SK-N-SH (cell line): ENCODE measurements around the gene RBM33. TPM values are rescaled to one million over a fixed set of nuclear protein-coding genes. Genes with fewer than 3 reads are reported as not detected.

Experiments used
- CTCF ChIA-PET: fragments of 300-600, 350-600 bp; formaldehyde crosslinking; extraction: SDS; loops from one replicate; lab custom pipeline; 2021; lab: Yijun Ruan, JAX
- POLR2A ChIA-PET: fragments of 350-600 bp; sonication (Branson Sonifier 250); formaldehyde crosslinking; extraction: SDS; loops from one replicate; lab custom pipeline; 2020; ENCODE audit warnings: antibody characterized with exemption, inconsistent platforms; lab: Yijun Ruan, JAX
- DNase-seq: peaks from one replicate; pipeline ENCODE4 v3.0.0; 2012
- H2AFZ ChIP-seq: fragments of 200-600 bp; sonication (generic); 2 replicates; pipeline ENCODE4 v1.8.1; 2016; ENCODE audit warnings: antibody characterized with exemption, mild to moderate bottlenecking, low read depth
- H3F3A ChIP-seq: fragments of 200-600 bp; sonication (generic); replicated peaks from 2 replicates; pipeline ENCODE3; 2016; ENCODE audit warnings: antibody characterized with exemption, mild to moderate bottlenecking; ENCODE audit not compliant: insufficient read depth
- H3K27ac ChIP-seq, 2 experiments: fragments of 200-500 bp in 1 of 2; fragments of 200-600 bp in 1 of 2; sonication (Bioruptor generic) in 1 of 2; sonication (generic), shearing (Covaris generic) in 1 of 2; 2 replicates each; pipeline versions ENCODE4 v1.5.1 to v1.6.1; 2014 to 2016; ENCODE audit warnings: low read depth in 2 of 2, inconsistent platforms in 1 of 2, low read length in 1 of 2, mild to moderate bottlenecking in 1 of 2, mixed read lengths in 1 of 2
- H3K27me3 ChIP-seq: fragments of 200-600 bp; sonication (generic), shearing (Covaris generic); 2 replicates; pipeline ENCODE4 v1.6.1; 2016; ENCODE audit warnings: mixed run types; ENCODE audit not compliant: insufficient read depth
- H3K36me3 ChIP-seq, 2 experiments: fragments of 200-500 bp in 1 of 2; fragments of 200-600 bp in 1 of 2; sonication (Bioruptor generic) in 1 of 2; sonication (generic) in 1 of 2; replicated peaks in 1 of 2; 2 replicates each; pipeline versions ENCODE3 to v1.5.1; 2014 to 2016; ENCODE audit warnings: low read length in 1 of 2, mild to moderate bottlenecking in 1 of 2; ENCODE audit not compliant: insufficient read depth in 2 of 2, control insufficient read depth in 1 of 2
- H3K4me1 ChIP-seq, 2 experiments: fragments of 200-500 bp in 1 of 2; fragments of 200-600 bp in 1 of 2; sonication (Bioruptor generic) in 1 of 2; sonication (generic), shearing (Covaris generic) in 1 of 2; 2 replicates each; pipeline versions ENCODE4 v1.5.1 to v1.6.1; 2014 to 2016; ENCODE audit warnings: low read depth in 1 of 2, low read length in 1 of 2, mixed run types in 1 of 2; ENCODE audit not compliant: insufficient read depth in 2 of 2, control insufficient read depth in 1 of 2
- H3K4me2 ChIP-seq: fragments of 200-600 bp; sonication (generic), shearing (Covaris generic); 2 replicates; pipeline ENCODE4 v1.6.1; 2017; ENCODE audit warnings: mixed run types
- H3K4me3 ChIP-seq, 2 experiments: fragments of 200-500 bp in 1 of 2; fragments of 200-600 bp in 1 of 2; sonication (Bioruptor generic) in 1 of 2; sonication (generic), shearing (Covaris generic) in 1 of 2; 2 replicates each; pipeline versions ENCODE4 v1.5.1 to v1.8.1; 2014 to 2016; ENCODE audit warnings: low read depth in 2 of 2, inconsistent platforms in 1 of 2, low read length in 1 of 2, mild to moderate bottlenecking in 1 of 2, mixed read lengths in 1 of 2, moderate library complexity in 1 of 2
- H3K79me2 ChIP-seq: fragments of 200-600 bp; sonication (generic); 2 replicates; pipeline ENCODE4 v1.8.1; 2017; ENCODE audit warnings: mild to moderate bottlenecking; ENCODE audit not compliant: insufficient read depth
- H3K9ac ChIP-seq: fragments of 200-600 bp; sonication (generic); 2 replicates; pipeline ENCODE4 v1.6.1; 2017; ENCODE audit warnings: mixed run types
- H3K9me2 ChIP-seq: fragments of 200-600 bp; sonication (generic); 2 replicates; pipeline ENCODE4 v1.6.1; 2017; ENCODE audit warnings: mixed run types
- H3K9me3 ChIP-seq: fragments of 200-600 bp; sonication (generic); 2 replicates; pipeline ENCODE4 v1.6.1; 2017; ENCODE audit warnings: mixed run types, mild to moderate bottlenecking, moderate library complexity
- H4K20me1 ChIP-seq: fragments of 200-600 bp; sonication (generic); 2 replicates; pipeline ENCODE4 v1.6.1; 2017; ENCODE audit warnings: mild to moderate bottlenecking, mixed run types; ENCODE audit not compliant: insufficient read depth
- ELF1 ChIP-seq: IDR thresholded peaks from 2 replicates; pipeline ENCODE4 v1.4.0; 2012
- EP300 ChIP-seq, 2 experiments: IDR thresholded peaks; 2 replicates each; pipeline versions ENCODE4 v1.4.0 to v1.6.1; 2012; ENCODE audit warnings: borderline replicate concordance in 1 of 2, low read depth in 1 of 2, low read length in 1 of 2
- EZH2phosphoT487 ChIP-seq: fragments of 200-600 bp; sonication (generic); IDR thresholded peaks from 2 replicates; pipeline ENCODE4 v1.6.1; 2017; ENCODE audit warnings: low read depth, mixed run types, mild to moderate bottlenecking, antibody characterized with exemption, moderate library complexity, borderline replicate concordance
- FOSL2 ChIP-seq: IDR thresholded peaks from 2 replicates; pipeline ENCODE4 v1.4.0; 2012; ENCODE audit warnings: low read depth, mild to moderate bottlenecking, moderate library complexity, borderline replicate concordance
- FOXJ3 ChIP-seq: sonication (generic); formaldehyde crosslinking; IDR thresholded peaks from 2 replicates; pipeline ENCODE4 v1.5.1; 2020; ENCODE audit warnings: mild to moderate bottlenecking, missing genetic modification reagents
- GABPA ChIP-seq: IDR thresholded peaks from 2 replicates; pipeline ENCODE4 v1.4.0; 2012; ENCODE audit warnings: low read depth, mild to moderate bottlenecking
- GATA2 ChIP-seq: sonication (generic); formaldehyde crosslinking; IDR thresholded peaks from 2 replicates; pipeline ENCODE4 v1.5.0; 2020; ENCODE audit warnings: mild to moderate bottlenecking, missing genetic modification reagents
- MEF2A ChIP-seq: IDR thresholded peaks from 2 replicates; pipeline ENCODE4 v1.4.0; 2012; ENCODE audit warnings: low read depth, borderline replicate concordance
- MXI1 ChIP-seq: IDR thresholded peaks from 2 replicates; pipeline ENCODE4 v1.6.1; 2012; ENCODE audit warnings: mild to moderate bottlenecking, low read depth, low read length, improper control_type of control experiment
- NRF1 ChIP-seq: IDR thresholded peaks from 2 replicates; pipeline ENCODE4 v1.6.1; 2012; ENCODE audit warnings: low read depth, mild to moderate bottlenecking, low read length
- RCOR1 ChIP-seq: fragments of 150-350 bp; IDR thresholded peaks from 2 replicates; pipeline ENCODE4 v1.6.1; 2017; ENCODE audit warnings: antibody characterized with exemption, low read length
- RFX5 ChIP-seq: IDR thresholded peaks from 2 replicates; pipeline ENCODE4 v1.6.1; 2012; ENCODE audit warnings: mild to moderate bottlenecking, improper control_type of control experiment, low read length
- RXRA ChIP-seq: IDR thresholded peaks from 2 replicates; pipeline ENCODE4 v1.4.0; 2012; ENCODE audit warnings: low read depth, mild to moderate bottlenecking, borderline replicate concordance
- SIN3A ChIP-seq: IDR thresholded peaks from 2 replicates; pipeline ENCODE4 v1.6.1; 2012; ENCODE audit warnings: low read depth, mild to moderate bottlenecking, low read length, moderate library complexity, borderline replicate concordance
- SMC3 ChIP-seq: IDR thresholded peaks from 2 replicates; pipeline ENCODE4 v1.6.1; 2012; ENCODE audit warnings: low read depth, low read length, improper control_type of control experiment
- TAF1 ChIP-seq: IDR thresholded peaks from 2 replicates; pipeline ENCODE4 v1.6.1; 2012; ENCODE audit warnings: low read depth, mild to moderate bottlenecking, low read length, moderate library complexity, borderline replicate concordance
- TCF12 ChIP-seq: IDR thresholded peaks from 2 replicates; pipeline ENCODE4 v1.4.0; 2012
- WGBS: methylation state at CpG from one replicate; pipeline ENCODE4 v1.1.6; 2017; ENCODE audit warnings: low lambda C conversion rate; 5-methylcytosine and 5-hydroxymethylcytosine counted together
- polyA plus RNA-seq, 3 experiments: library from polyadenylated mRNA; depleted of rRNA; stranded (reverse); fragments of >200 nt; gene quantifications; 2 replicates each; pipeline ENCODE4 v1.2.3, GENCODE V29; 2012
- TF ChIP-seq, protein P1 (sequence below): fragments of 200-600 bp; sonication (generic); IDR thresholded peaks from 2 replicates; pipeline ENCODE4 v1.6.1; 2017; ENCODE audit warnings: antibody characterized with exemption, mild to moderate bottlenecking, moderate library complexity
- TF ChIP-seq, protein P2 (sequence below): IDR thresholded peaks from 2 replicates; pipeline ENCODE4 v1.4.0; 2012; ENCODE audit warnings: low read depth
- TF ChIP-seq, protein P3 (sequence below): IDR thresholded peaks from 2 replicates; pipeline ENCODE4 v1.6.1; 2012; ENCODE audit warnings: mild to moderate bottlenecking, low read depth, low read length, moderate library complexity

The RBM33 gene
- polyA plus RNA-seq, 1 of the 3 experiments (the other 2 are of a cell fraction): 13.8 TPM

DNA sequence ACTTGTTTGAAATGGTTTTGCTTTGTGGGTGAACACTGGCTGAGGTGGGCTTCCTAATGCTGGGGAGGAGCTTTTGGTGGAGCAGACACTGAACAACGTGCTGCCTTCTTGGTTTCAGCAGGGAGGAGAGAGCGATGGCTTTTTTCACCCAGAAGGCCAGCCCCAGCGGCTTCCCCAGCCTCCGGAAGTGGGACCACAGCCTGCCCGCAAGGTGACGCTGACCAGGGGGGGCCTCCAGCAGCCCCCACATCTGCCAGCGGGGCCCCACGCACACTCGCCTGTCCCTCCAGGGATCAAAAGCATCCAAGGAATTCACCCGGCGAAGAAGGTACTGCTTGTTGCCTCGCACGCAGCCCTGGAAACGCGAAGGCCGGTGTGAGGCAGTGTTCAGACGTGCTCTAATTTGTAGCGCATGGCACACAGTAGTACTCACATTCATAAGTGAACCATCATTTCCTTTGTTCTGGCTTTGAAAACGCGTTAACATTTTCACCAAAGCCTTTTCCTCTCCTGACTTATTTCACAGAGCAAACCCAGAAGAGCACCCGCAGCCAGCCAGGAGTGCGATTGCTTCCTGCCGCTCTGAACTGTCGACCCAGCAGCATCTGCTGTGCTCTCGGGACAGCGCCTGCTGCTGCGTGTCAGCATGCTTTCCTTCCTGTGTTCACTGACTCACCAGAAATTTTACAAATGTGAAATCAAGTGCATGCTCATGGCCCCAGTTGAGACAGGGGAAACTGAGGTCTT, 119.4 kb downstream of the RBM33 start:
- Histone ChIP-seq H3K4me3 (no peak overlapping the region), H3K9ac (no peak overlapping the region), H3K4me2 (no peak overlapping the region), H3K79me2 (peaks cover 38% of the 10 kb centered on the region; the same call in 1 of the 2 replicates), H3K9me2 (no peaks in the 10 kb centered on the region), H4K20me1 (peaks cover 54% of the 10 kb centered on the region), H3K36me3 (peaks cover 12 to 80% of the 10 kb centered on the region in 2 experiments)
- CTCF ChIA-PET: interaction anchor here (0.7 kb wide), 1 partner anchor 165 kb away, joined by 3 read pairs; no protein-coding TSS in a partner anchor
- DNase-seq: no peak
- TF ChIP-seq, protein P1, sequence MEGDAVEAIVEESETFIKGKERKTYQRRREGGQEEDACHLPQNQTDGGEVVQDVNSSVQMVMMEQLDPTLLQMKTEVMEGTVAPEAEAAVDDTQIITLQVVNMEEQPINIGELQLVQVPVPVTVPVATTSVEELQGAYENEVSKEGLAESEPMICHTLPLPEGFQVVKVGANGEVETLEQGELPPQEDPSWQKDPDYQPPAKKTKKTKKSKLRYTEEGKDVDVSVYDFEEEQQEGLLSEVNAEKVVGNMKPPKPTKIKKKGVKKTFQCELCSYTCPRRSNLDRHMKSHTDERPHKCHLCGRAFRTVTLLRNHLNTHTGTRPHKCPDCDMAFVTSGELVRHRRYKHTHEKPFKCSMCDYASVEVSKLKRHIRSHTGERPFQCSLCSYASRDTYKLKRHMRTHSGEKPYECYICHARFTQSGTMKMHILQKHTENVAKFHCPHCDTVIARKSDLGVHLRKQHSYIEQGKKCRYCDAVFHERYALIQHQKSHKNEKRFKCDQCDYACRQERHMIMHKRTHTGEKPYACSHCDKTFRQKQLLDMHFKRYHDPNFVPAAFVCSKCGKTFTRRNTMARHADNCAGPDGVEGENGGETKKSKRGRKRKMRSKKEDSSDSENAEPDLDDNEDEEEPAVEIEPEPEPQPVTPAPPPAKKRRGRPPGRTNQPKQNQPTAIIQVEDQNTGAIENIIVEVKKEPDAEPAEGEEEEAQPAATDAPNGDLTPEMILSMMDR: no peak
- TF ChIP-seq EZH2phosphoT487 (no peak), MEF2A (no peak), GABPA (no peak), FOSL2 (no peak), RCOR1 (no peak), TCF12 (no peak), NRF1 (no peak), RXRA (no peak), TAF1 (no peak), SIN3A (no peak), FOXJ3 (CRISPR knock-in tag) (no peak), SMC3 (no peak), ELF1 (no peak), RFX5 (no peak), EP300 (IDR thresholded peaks at IDR 0.05; ENCODE audit: borderline replicate concordance in 1 of 2, low read depth in 1 of 2, low read length in 1 of 2) (no peak), GATA2 (CRISPR knock-in tag) (no peak), MXI1 (no peak)
- TF ChIP-seq, protein P2, sequence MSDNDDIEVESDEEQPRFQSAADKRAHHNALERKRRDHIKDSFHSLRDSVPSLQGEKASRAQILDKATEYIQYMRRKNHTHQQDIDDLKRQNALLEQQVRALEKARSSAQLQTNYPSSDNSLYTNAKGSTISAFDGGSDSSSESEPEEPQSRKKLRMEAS: no peak
- TF ChIP-seq, protein P3, sequence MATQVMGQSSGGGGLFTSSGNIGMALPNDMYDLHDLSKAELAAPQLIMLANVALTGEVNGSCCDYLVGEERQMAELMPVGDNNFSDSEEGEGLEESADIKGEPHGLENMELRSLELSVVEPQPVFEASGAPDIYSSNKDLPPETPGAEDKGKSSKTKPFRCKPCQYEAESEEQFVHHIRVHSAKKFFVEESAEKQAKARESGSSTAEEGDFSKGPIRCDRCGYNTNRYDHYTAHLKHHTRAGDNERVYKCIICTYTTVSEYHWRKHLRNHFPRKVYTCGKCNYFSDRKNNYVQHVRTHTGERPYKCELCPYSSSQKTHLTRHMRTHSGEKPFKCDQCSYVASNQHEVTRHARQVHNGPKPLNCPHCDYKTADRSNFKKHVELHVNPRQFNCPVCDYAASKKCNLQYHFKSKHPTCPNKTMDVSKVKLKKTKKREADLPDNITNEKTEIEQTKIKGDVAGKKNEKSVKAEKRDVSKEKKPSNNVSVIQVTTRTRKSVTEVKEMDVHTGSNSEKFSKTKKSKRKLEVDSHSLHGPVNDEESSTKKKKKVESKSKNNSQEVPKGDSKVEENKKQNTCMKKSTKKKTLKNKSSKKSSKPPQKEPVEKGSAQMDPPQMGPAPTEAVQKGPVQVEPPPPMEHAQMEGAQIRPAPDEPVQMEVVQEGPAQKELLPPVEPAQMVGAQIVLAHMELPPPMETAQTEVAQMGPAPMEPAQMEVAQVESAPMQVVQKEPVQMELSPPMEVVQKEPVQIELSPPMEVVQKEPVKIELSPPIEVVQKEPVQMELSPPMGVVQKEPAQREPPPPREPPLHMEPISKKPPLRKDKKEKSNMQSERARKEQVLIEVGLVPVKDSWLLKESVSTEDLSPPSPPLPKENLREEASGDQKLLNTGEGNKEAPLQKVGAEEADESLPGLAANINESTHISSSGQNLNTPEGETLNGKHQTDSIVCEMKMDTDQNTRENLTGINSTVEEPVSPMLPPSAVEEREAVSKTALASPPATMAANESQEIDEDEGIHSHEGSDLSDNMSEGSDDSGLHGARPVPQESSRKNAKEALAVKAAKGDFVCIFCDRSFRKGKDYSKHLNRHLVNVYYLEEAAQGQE: no peak
- TF ChIP-seq, all 33 proteins: peak for 0
- Histone ChIP-seq H3K9me3 (no peaks in the 10 kb centered on the region), H3K4me1 (no peaks in the 10 kb centered on the region; a peak in 1 of 4 replicates), H3F3A (peaks cover 9% of the 10 kb centered on the region), H3K27me3 (no peaks in the 10 kb centered on the region), H3K27ac (no peak overlapping the region), H2AFZ (no peak overlapping the region)
- WGBS: 95% methylated on average over 26 of the region's 27 CpGs
- POLR2A ChIA-PET: no interaction called here
